HEK293T (cell line): ENCODE measurements around the gene HTT-AS.

ENCODE experiments used
- ARNT ChIP-seq: fragments of 450-650 bp; IDR thresholded peaks from 2 replicates; pipeline ENCODE4 v1.6.1; 2017; ENCODE audit warnings: mild to moderate bottlenecking
- BHLHE40 ChIP-seq: fragments of 450-650 bp; IDR thresholded peaks from 2 replicates; pipeline ENCODE4 v1.6.1; 2016; ENCODE audit warnings: mild to moderate bottlenecking, moderate library complexity, borderline replicate concordance
- ELF4 ChIP-seq: fragments of 450-650 bp; IDR thresholded peaks from 2 replicates; pipeline ENCODE4 v1.6.1; 2017; ENCODE audit warnings: antibody characterized with exemption
- FOXA1 ChIP-seq: fragments of 450-650 bp; IDR thresholded peaks from 2 replicates; pipeline ENCODE4 v1.6.1; 2016; ENCODE audit warnings: mild to moderate bottlenecking
- HDGF ChIP-seq: fragments of 450-650 bp; IDR thresholded peaks from 2 replicates; pipeline ENCODE4 v1.6.1; 2017; ENCODE audit warnings: antibody characterized with exemption, borderline replicate concordance
- LEF1 ChIP-seq: fragments of 450-650 bp; IDR thresholded peaks from 2 replicates; pipeline ENCODE4 v1.6.1; 2017; ENCODE audit warnings: mild to moderate bottlenecking, borderline replicate concordance
- PKNOX1 ChIP-seq: fragments of 450-650 bp; IDR thresholded peaks from 2 replicates; pipeline ENCODE4 v1.6.1; 2016
- SP1 ChIP-seq: fragments of 450-650 bp; IDR thresholded peaks from 2 replicates; pipeline ENCODE4 v1.6.1; 2017
- SUZ12 ChIP-seq: fragments of 450-650 bp; IDR thresholded peaks from 2 replicates; pipeline ENCODE4 v1.6.1; 2016; ENCODE audit warnings: mild to moderate bottlenecking
- ZNF384 ChIP-seq: fragments of 450-650 bp; IDR thresholded peaks from 2 replicates; pipeline ENCODE4 v1.6.1; 2016

GRCh38 chr4:3118312-3118711 lies 44.0 kb upstream of the HTT-AS start:
- TF ChIP-seq PKNOX1 (no peak), SP1 (no peak), BHLHE40 (no peak), LEF1 (no peak), ELF4 (no peak), ARNT (no peak), ZNF384 (no peak), SUZ12 (no peak), FOXA1 (no peak), HDGF (no peak)
